Neural cell (in vitro differentiated cells): ENCODE measurements around the gene AMFR.

Experiments
- CTCF ChIP-seq: fragments of 450-650 bp; IDR thresholded peaks from 2 replicates; pipeline ENCODE4 v1.5.1; 2014; ENCODE audit warnings: antibody characterized with exemption, mild to moderate bottlenecking, moderate library complexity; ENCODE audit not compliant: poor library complexity, severe bottlenecking
- POLR2AphosphoS5 ChIP-seq: IDR thresholded peaks from 2 replicates; pipeline ENCODE4 v1.6.1; 2012

DNA sequence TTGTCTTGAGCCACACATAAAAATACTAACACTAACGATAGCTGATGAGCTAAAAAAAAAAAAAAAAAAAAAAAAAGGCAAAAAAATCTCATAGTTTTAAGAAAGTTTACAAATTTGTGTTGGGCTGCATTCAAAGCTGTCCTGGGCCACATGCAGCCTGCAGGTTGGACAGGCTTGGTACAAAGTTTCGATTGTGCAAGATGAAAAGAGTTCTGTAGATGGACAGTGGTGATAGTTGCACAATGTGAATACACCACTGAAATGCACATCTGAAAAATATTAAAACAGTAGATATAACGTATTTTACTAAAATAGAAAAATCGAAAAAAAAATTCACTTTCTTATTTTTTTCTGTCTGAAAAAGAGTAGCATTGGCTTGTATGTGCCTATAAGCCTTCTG lies 42.9 kb downstream of the AMFR start:
- no peak for TF ChIP-seq POLR2AphosphoS5
- no peak for TF ChIP-seq CTCF
